ENCODE measurements around the gene FRMPD1. TPM values are rescaled to one million over a fixed set of nuclear protein-coding genes. Genes with fewer than 3 reads are reported as not detected.

FRMPD1 gene
- total RNA-seq, 2 donors from 2014 or later = 0.31 to 0.82 TPM

- Histone ChIP-seq H3K36me3 (no peaks in the 10 kb centered on the region), H3K4me3 (no peak overlapping the region), H3K27ac (no peak overlapping the region), H3K9me3 (no peaks in the 10 kb centered on the region), H3K27me3 (no peaks in the 10 kb centered on the region), H3K4me1 (no peaks in the 10 kb centered on the region)
- no peak for DNase-seq (ENCODE audit: low spot score)
- TF ChIP-seq CTCF (IDR thresholded peaks at IDR 0.05) = no peak
Observed at GRCh38 chr9:37625036-37625757, 25.6 kb upstream of the FRMPD1 start.

GRCh38 chr9:37625758-37626147 lies 25.0 kb upstream of the FRMPD1 start:
- H3K4me1 ChIP-seq = no peaks in the 10 kb centered on the region
- TF ChIP-seq CTCF (IDR thresholded peaks at IDR 0.05) = no peak
- no peaks in the 10 kb centered on the region for H3K27me3 ChIP-seq
- no peak for DNase-seq (ENCODE audit: low spot score)
- no peak overlapping the region for H3K4me3 ChIP-seq
- H3K27ac ChIP-seq = no peak overlapping the region
- no peaks in the 10 kb centered on the region for H3K9me3 ChIP-seq
- no peaks in the 10 kb centered on the region for H3K36me3 ChIP-seq

GRCh38 chr9:37626708-37627292 lies 24.0 kb upstream of the FRMPD1 start:
- no peak for TF ChIP-seq CTCF (IDR thresholded peaks at IDR 0.05)
- Histone ChIP-seq H3K4me3 (no peak overlapping the region), H3K4me1 (no peaks in the 10 kb centered on the region), H3K27me3 (no peaks in the 10 kb centered on the region), H3K36me3 (no peaks in the 10 kb centered on the region), H3K9me3 (no peaks in the 10 kb centered on the region), H3K27ac (no peak overlapping the region)
- no peak for DNase-seq (ENCODE audit: low spot score)

DNA sequence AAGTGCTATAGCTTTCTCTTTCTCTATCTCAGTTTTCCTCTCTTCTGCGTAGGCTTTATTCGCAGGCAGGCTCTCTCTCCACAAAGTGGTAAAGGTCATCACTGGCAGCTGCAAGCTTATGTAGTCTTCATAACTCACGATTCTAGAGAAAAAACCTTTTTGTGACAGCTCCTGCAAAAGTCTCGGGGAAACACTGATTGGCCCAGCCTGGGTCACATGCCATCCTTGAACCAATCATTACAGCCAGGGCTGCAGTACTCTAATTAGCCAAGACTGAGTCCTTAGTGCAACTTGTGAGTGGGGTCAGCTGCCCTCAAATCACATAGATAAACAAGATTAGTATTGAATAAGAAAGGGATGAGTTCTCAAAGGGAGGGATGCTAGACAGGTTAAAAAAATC lies 18.3 kb upstream of the FRMPD1 start:
- Histone ChIP-seq H3K9me3 (no peaks in the 10 kb centered on the region), H3K27ac (no peak overlapping the region), H3K4me3 (no peak overlapping the region), H3K27me3 (no peaks in the 10 kb centered on the region), H3K4me1 (no peaks in the 10 kb centered on the region), H3K36me3 (no peaks in the 10 kb centered on the region)
- no peak for DNase-seq (ENCODE audit: low spot score)
- no peak for TF ChIP-seq CTCF (IDR thresholded peaks at IDR 0.05)

- H3K27me3 ChIP-seq = no peaks in the 10 kb centered on the region
- no peak for TF ChIP-seq CTCF (IDR thresholded peaks at IDR 0.05)
- no peak for DNase-seq (ENCODE audit: low spot score)
- H3K9me3 ChIP-seq = no peaks in the 10 kb centered on the region
- H3K36me3 ChIP-seq = no peaks in the 10 kb centered on the region
- H3K4me1 ChIP-seq = no peaks in the 10 kb centered on the region
- H3K27ac ChIP-seq = no peak overlapping the region
- H3K4me3 ChIP-seq = no peak overlapping the region
Observed at GRCh38 chr9:37635808-37636207, 14.9 kb upstream of the FRMPD1 start.
